Endothelial cell of coronary artery (primary cell): ENCODE data around the gene TBC1D20. TPM values are rescaled to one million over a fixed set of nuclear protein-coding genes. Genes with fewer than 3 reads are reported as not detected.

Source experiments
- total RNA-seq: library from RNA; depleted of rRNA; stranded (reverse); fragments of >200 nt; gene quantifications from 2 replicates; pipeline ENCODE4 v1.2.3, GENCODE V29; 2014

The TBC1D20 gene
- 20.1 and 24.7 TPM in 2 replicates for total RNA-seq

GRCh38 chr20:462199-462991 lies at the start of gene TBC1D20:
TSS of gene TBC1D20 (minus strand) at chr20:462533. CDS start at chr20:462405, 128 bp downstream.

GRCh38 chr20:407953-408842 lies 54.1 kb downstream of the TBC1D20 start, which contains the start of gene RBCK1:
TSS of gene RBCK1 (plus strand) at chr20:408299. CDS start at chr20:408758, 459 bp downstream.

Other genes with a start within 250 kb of the TBC1D20 start
- not detected in 2 replicates for gene DEFB129, start 235.3 kb downstream of the TBC1D20 start, total RNA-seq
- not detected in 2 replicates for gene DEFB132, start 204.8 kb downstream of the TBC1D20 start, total RNA-seq
- 3.4 and 3.5 TPM in 2 replicates for gene C20orf96, start 171.8 kb downstream of the TBC1D20 start, total RNA-seq
- 16.1 and 18.6 TPM in 2 replicates for gene ZCCHC3, start 165.0 kb downstream of the TBC1D20 start, total RNA-seq
- 4.0 and 4.9 TPM in 2 replicates for gene SOX12, start 137.0 kb downstream of the TBC1D20 start, total RNA-seq
- 12.0 and 15.0 TPM in 2 replicates for gene NRSN2, start 115.4 kb downstream of the TBC1D20 start, total RNA-seq
- gene TRIB3, start 81.8 kb downstream of the TBC1D20 start, total RNA-seq = 44.6 and 45.9 TPM in 2 replicates
- gene RBCK1, start 54.2 kb downstream of the TBC1D20 start, total RNA-seq = 54.0 and 76.1 TPM in 2 replicates
- 104 and 116 TPM in 2 replicates for gene CSNK2A1, start 81.3 kb upstream of the TBC1D20 start, total RNA-seq
- gene TCF15, start 147.8 kb upstream of the TBC1D20 start, total RNA-seq = 0.09 and 0.90 TPM in 2 replicates
- gene SRXN1, start 190.7 kb upstream of the TBC1D20 start, total RNA-seq = 46.2 and 52.0 TPM in 2 replicates
- not detected in 2 replicates for gene SCRT2, start 213.3 kb upstream of the TBC1D20 start, total RNA-seq